HFFc6 (cell line): Measurements from ENCODE around the gene C12orf57. TPM values are rescaled to one million over a fixed set of nuclear protein-coding genes. Genes with fewer than 3 reads are reported as not detected.

Source experiments
- DNase-seq: peaks from one replicate; pipeline ENCODE4 v3.0.0-alpha.2; 2018
- H3K27ac Mint-ChIP-seq: 2 replicates; pipeline ENCODE4 v1.8.0; 2020; ENCODE audit warnings: mild to moderate bottlenecking, mixed read lengths
- H3K27me3 Mint-ChIP-seq: 2 replicates; pipeline ENCODE4 v1.8.0; 2021; ENCODE audit warnings: mild to moderate bottlenecking, moderate library complexity, mixed read lengths; ENCODE audit not compliant: insufficient read depth
- H3K36me3 Mint-ChIP-seq: 2 replicates; pipeline ENCODE4 v1.8.0; 2021; ENCODE audit warnings: low read depth, mixed read lengths
- H3K4me1 Mint-ChIP-seq: 2 replicates; pipeline ENCODE4 v1.8.0; 2020; ENCODE audit warnings: low read depth, mixed read lengths
- H3K4me3 Mint-ChIP-seq: 2 replicates; pipeline ENCODE4 v1.8.0; 2020; ENCODE audit warnings: mild to moderate bottlenecking, moderate library complexity, mixed read lengths
- H3K9me3 Mint-ChIP-seq: 2 replicates; pipeline ENCODE4 v1.8.0; 2020; ENCODE audit warnings: mild to moderate bottlenecking, mixed read lengths
- CTCF ChIP-seq: fragments of 200-600 bp; sonication (generic); IDR thresholded peaks from 2 replicates; pipeline ENCODE4 v1.5.0; 2021; ENCODE audit warnings: antibody characterized with exemption, mild to moderate bottlenecking
- total RNA-seq, 6 experiments: library from RNA; stranded (reverse); fragmentation: NEBNext Ultra II Directional; extraction: Animal tissue kit (Norgen Biotek cat#: 25700); gene quantifications; 2 replicates in 1 of 6; 3 replicates in 5 of 6; pipeline ENCODE4 v1.2.3, GENCODE V29; 2021

C12orf57 gene
- total RNA-seq, 6 experiments from 2014 or later, result 115 to 131 (median 123) TPM

- H3K4me1 Mint-ChIP-seq, result peaks cover 20% of the 10 kb centered on the region
- no peak overlapping the region for H3K27ac Mint-ChIP-seq
- H3K27me3 Mint-ChIP-seq, result peaks cover 7% of the 10 kb centered on the region
- no peak overlapping the region for H3K4me3 Mint-ChIP-seq
- DNase-seq, result no peak
- H3K9me3 Mint-ChIP-seq, result no peaks in the 10 kb centered on the region
- H3K36me3 Mint-ChIP-seq, result peaks cover 24% of the 10 kb centered on the region
- TF ChIP-seq CTCF, result no peak
Measured at GRCh38 chr12:6975297-6976032, 31.6 kb downstream of the C12orf57 start.

DNA sequence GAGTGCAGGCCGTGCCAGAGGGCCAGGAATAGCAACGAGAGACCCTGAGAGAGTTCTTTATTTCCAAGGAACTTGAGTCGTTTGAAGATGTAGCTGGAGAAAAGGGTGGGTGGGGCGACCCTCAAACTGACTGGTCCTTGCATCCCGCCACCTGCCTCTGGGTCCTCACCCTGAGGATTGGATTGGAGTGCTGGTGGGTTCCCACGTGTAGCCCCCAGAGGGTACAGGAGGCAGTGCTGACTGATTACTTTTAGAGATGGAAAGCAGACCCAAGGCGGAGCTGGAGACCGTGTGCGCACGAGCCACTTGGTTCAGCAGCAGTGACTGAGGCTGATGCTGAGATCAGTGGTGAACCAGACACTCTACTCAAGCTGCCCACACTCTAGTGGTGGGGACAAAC lies 33.8 kb downstream of the C12orf57 start:
- Mint-ChIP-seq H3K4me1 (peaks cover 8% of the 10 kb centered on the region), H3K27me3 (peaks cover 3% of the 10 kb centered on the region; the same call in 1 of the 2 replicates), H3K9me3 (no peaks in the 10 kb centered on the region), H3K4me3 (no peak overlapping the region), H3K36me3 (peaks cover 12% of the 10 kb centered on the region), H3K27ac (no peak overlapping the region)
- no peak for DNase-seq
- TF ChIP-seq CTCF, result no peak

DNA sequence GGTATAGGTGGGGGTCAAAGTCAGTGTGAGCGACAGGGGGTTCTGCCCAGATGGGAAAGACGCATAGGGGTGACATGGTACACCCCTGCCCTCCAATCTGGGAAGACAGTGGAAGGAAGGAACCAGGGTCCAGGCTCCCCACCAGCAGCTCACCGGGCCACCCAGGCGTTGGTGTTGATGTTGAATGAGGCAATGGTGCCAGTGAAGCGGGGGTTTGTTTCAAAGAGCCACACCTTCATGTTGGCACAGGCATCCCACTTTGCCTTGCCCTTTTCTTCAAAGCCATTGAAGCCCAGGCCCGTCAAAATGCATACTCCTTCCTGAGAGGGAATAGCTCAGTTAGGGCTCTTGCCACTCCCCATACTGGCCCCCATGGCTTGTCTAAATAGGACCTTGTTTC lies 34.4 kb downstream of the C12orf57 start:
- Mint-ChIP-seq H3K9me3 (no peaks in the 10 kb centered on the region), H3K27ac (no peak overlapping the region), H3K4me3 (no peak overlapping the region), H3K27me3 (0 out of 2 replicates have a peak, but pooled peaks cover 1% of the 10 kb centered on the region), H3K36me3 (peaks cover 16% of the 10 kb centered on the region), H3K4me1 (0 out of 2 replicates have a peak, but pooled peaks cover 4% of the 10 kb centered on the region)
- no peak for DNase-seq
- no peak for TF ChIP-seq CTCF

- H3K36me3 Mint-ChIP-seq, result peaks cover 13% of the 10 kb centered on the region
- no peak overlapping the region for H3K27ac Mint-ChIP-seq
- no peaks in the 10 kb centered on the region for H3K9me3 Mint-ChIP-seq
Measured at GRCh38 chr12:6978611-6979011, 34.8 kb downstream of the C12orf57 start.

DNA sequence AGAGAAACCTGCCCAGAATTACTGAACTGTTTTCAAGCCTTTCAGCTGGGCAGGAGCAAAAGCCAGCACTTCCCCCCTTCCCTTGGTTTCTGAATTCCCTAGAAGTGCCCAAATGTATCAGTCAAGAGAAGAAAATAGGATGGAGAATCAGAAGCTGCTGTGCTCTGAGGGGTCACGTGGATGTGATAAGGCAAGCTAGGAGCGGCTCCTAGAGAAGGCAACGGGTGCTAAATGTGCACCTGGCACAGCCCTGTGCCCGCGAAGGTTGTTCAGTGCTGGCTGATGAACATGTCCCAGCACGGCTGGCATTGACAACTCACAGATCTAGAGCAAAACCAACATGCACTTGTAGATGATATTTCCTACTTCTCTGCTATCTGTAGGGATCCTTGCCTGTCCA lies 35.2 kb downstream of the C12orf57 start:
- DNase-seq, result no peak
- no peak overlapping the region for H3K27ac Mint-ChIP-seq
- TF ChIP-seq CTCF, result no peak
- 0 out of 2 replicates have a peak, but pooled peaks cover 1% of the 10 kb centered on the region for H3K27me3 Mint-ChIP-seq
- peaks cover 9% of the 10 kb centered on the region for H3K36me3 Mint-ChIP-seq
- no peak overlapping the region for H3K4me3 Mint-ChIP-seq
- no peaks in the 10 kb centered on the region for H3K4me1 Mint-ChIP-seq
- no peaks in the 10 kb centered on the region for H3K9me3 Mint-ChIP-seq

More at GRCh38 chr12:6978611-6979011, 34.8 kb downstream of the C12orf57 start:
- no peak for DNase-seq
- 0 out of 2 replicates have a peak, but pooled peaks cover 1% of the 10 kb centered on the region for H3K27me3 Mint-ChIP-seq
- no peak overlapping the region for H3K4me3 Mint-ChIP-seq
- 0 out of 2 replicates have a peak, but pooled peaks cover 4% of the 10 kb centered on the region for H3K4me1 Mint-ChIP-seq
- no peak for TF ChIP-seq CTCF
